ENCODE data around the gene FOXD4L1. TPM values are rescaled to one million over a fixed set of nuclear protein-coding genes. Genes with fewer than 3 reads are reported as not detected.
"Not testable (repeated sequence)": the region's sequence is repeated elsewhere in the genome, so short reads cannot be mapped to it uniquely, and the experiment has no call there.

The FOXD4L1 gene
- polyA plus RNA-seq (2013, experiment 1 of 2; ENCODE audit: insufficient read length): 0.06 TPM
- polyA plus RNA-seq (2013, experiment 2 of 2; ENCODE audit: insufficient read length): 0.11 TPM

- not testable (repeated sequence) for DNase-seq
Measured at GRCh38 chr2:113498365-113498764, at the start of gene FOXD4L1. Gene FOXD4L1 (plus strand): TSS chr2:113498665. CDS start chr2:113499257, 592 bp downstream.

DNA sequence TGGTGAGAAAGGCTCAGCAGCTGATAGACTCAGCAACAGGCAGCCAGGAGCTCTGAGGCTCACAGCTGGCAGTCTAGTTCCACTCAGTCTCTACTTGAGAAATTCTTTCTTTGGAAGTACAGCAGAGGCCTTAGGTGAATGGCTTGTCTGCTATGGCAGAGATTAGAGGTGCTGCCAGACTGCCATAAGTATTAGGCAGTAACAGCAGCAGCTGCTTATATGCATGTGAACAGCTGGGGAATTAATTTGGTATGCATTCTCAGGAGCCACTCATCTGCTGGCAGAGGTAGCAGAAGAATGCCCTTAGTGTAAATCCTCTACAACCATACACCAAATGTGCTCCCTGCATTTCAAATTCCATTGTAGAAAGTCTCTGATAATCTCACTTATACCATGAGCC lies 32.7 kb upstream of the FOXD4L1 start:
- DNase-seq: not testable (repeated sequence)

- not testable (repeated sequence) for DNase-seq
Measured at GRCh38 chr2:113476688-113477368, 21.6 kb upstream of the FOXD4L1 start.

DNA sequence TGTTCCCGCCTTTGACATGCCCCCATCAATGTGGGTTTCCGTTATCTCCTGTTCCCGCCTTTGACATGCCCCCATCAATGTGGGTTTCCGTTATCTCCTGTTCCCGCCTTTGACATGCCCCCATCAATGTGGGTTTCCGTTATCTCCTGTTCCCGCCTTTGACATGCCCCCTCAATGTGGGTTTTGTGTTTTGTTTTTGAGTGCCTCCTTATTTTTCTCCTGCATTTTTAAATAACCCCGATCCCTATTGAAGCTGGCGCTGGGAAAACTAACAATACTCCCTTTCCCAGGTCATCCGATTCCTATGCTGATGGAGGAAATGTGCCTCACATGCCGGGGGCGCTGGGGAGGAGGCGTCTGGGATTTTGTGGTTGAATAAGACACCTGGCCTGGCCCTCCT lies 1.9 kb upstream of the FOXD4L1 start:
- not testable (repeated sequence) for DNase-seq

DNA sequence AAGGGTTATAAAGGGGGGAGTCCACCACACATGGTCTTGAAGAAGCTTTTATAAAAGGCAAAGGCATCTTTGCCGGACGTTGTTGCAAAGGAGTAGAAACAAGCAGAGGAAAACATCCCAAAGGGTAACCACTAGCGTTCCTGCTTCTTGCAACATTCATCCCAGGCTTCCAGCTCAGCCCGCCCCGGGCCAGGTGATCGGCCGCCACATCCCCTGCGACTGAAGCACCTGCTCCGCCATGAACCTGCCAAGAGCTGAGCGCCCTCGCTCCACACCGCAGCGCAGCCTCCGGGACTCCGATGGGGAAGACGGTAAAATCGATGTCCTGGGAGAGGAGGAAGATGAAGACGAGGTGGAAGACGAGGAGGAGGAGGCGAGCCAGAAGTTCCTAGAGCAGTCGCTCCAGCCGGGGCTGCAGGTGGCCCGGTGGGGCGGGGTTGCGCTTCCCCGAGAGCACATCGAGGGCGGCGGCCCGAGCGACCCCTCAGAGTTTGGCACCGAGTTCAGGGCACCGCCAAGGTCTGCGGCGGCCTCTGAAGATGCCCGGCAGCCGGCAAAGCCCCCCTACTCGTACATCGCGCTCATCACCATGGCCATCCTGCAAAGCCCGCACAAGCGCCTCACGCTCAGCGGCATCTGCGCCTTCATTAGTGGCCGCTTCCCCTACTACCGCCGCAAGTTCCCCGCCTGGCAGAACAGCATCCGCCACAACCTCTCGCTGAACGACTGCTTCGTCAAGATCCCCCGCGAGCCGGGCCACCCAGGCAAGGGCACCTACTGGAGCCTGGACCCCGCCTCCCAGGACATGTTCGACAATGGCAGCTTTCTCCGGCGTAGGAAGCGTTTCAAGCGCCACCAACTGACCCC lies 787 bp downstream of the FOXD4L1 start:
- DNase-seq: not testable (repeated sequence)

DNA sequence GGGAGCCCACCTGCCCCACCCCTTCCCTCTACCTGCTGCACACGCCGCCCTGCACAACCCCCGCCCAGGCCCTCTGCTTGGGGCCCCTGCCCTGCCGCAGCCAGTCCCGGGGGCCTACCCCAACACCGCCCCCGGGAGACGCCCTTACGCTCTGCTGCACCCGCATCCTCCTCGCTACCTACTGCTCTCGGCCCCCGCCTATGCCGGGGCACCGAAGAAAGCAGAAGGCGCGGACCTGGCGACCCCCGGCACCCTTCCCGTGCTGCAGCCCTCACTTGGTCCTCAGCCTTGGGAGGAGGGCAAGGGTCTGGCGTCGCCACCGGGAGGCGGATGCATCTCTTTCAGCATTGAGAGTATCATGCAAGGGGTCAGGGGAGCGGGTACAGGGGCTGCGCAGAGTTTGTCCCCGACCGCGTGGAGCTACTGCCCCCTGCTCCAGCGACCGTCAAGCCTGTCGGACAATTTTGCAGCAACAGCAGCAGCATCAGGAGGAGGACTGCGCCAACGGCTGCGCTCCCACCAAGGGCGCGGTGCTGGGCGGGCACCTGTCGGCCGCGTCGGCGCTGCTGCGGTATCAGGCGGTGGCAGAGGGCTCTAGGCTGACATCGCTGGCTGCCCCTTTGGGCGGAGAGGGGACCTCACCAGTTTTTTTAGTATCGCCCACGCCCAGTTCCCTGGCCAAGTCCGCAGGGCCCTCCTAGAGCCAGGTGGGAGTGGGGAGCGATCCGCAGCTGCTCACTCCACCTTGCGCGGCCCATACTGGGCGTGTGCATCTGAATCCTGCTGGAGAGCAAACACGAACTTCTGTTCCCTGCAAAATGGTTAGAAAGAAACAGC lies 1.6 kb downstream of the FOXD4L1 start:
- DNase-seq: not testable (repeated sequence)

GRCh38 chr2:113500723-113501038 lies 2.2 kb downstream of the FOXD4L1 start:
- DNase-seq: not testable (repeated sequence)

DNA sequence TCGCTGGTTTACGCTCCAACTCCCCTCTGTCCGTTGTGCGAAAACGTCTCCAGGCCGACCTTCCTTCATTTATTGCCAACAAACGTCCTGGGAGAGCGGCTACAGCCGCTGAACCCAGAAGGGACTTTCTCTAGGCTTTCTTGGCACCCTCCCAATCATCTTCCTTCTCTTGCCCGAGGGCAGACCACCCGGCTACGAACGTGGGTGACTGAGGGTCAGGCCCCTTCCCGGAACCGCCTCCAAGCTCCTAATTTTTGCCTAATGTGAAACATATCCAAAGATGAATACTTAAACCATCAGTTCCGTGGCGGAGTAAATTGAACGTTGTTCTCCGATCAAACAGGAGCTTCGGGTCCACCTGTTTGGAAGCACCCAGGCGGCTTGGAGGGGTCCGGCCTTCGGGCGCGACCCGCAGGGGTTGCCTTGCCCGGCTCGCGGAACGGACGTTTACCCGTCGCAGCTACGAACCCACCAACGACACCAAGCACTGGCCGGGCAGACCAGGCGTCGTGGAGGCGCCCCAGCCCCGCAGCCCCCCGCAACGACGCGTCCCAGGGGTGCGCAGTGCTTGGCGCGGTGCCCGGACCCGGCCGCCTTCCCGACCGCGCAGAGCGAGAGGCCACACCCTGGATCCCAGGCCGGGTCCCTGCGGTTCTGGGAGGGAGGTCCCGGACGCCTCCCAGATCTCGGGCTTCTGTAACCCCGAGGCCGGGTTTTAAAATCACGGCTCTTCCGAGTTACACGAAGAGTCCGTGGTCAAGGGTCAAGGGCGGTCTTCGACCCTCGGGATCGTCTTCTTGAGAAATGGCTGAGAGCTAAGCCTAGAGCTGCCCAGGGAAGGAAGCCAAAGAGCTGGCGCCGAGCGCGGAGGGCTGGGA lies 4.0 kb downstream of the FOXD4L1 start:
- not testable (repeated sequence) for DNase-seq

- DNase-seq: not testable (repeated sequence)
Measured at GRCh38 chr2:113503094-113504042, 4.9 kb downstream of the FOXD4L1 start.

DNA sequence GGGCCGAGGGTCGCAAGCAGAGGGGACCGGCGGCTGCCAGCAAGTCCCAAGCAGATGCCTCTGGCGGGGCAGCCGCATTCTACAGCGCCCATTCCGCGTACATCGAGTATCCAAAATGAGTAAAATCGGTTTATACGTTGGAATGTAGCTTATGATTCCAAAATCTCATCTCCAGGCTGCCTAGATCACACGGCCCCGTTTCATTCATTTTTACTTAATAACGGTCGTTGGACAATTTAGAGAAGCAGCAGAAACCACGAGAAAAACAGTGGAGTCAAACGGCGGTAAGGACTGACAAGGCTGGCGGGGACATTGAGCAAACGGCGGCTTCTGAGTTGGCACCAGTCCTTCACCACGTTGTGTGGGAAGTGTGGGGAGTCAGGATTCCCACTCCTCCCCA lies 5.6 kb downstream of the FOXD4L1 start:
- DNase-seq: not testable (repeated sequence)

DNA sequence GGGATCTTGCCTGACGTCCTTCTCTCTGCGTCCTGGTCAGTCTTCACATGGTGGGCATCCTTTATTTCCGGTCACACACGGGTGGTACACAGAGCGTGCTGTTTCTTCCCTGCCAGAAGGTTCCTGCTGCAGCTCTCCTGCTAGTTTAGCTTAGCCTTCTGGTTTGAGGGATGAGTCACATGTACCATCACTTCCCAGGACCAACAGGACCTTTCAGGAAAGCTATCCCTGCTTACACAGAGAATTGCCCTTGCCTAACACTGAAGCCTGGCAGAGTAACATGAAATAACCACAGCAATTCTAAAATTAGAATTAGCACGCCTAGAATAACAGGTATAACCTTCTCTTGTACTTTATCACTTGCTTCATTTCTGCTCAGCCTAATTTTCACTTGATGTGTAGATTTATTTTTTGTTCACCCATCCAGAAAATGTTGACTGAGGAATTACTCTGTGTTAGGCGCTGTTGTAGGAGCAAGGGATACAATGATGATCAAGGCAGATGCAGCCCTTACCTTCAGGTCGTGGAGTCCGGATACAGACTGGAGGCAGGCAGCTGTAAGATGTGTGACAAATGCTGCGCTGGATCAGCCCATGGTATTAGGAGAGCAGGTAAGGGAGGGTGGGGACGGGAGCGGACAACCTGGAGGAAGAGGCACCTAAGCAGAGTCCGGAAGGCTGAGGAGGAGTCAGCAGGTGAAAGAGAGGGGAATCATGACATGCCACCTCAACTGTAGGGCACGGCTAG lies 9.1 kb downstream of the FOXD4L1 start:
- not testable (repeated sequence) for DNase-seq

- not testable (repeated sequence) for DNase-seq
Measured at GRCh38 chr2:113508187-113508586, 9.7 kb downstream of the FOXD4L1 start.

DNA sequence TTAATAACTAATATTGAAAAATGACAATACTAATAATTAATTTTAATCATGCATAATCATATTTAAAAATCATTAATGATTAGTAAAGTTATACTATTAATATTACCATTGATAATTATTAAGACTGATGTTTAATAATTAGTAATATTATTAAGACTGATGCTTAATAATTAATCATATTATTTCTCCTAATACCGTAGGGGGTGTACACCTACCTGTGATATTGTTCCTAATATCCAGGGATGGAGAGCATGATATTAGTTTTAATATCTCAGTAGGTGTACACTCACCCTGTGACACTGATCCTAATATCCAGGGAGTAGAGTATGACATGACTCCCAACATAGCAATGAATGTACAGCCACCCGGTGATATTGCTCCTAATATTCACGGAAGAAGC lies 12.4 kb downstream of the FOXD4L1 start:
- DNase-seq: not testable (repeated sequence)

DNA sequence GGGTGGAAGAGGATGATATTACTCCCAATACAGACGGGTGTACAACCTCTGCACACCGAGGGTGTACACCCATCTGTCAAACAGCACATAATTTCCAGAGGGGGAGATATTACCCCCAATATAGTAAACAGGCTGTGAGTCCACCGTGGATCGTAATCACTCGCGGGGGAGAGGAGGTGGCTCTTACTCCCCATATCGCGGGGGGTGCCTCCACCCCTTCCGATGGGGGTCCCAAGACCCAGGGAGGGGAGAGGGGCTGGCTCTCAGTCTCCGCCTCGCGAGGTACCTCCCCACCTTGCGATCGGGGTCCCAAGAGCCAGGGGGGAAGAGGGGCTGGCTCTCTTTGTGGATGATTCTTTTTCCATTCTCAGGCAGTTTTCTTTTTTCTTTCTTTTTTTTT lies 13.4 kb downstream of the FOXD4L1 start:
- DNase-seq: not testable (repeated sequence)

- not testable (repeated sequence) for DNase-seq
Measured at GRCh38 chr2:113515457-113515856, 17.0 kb downstream of the FOXD4L1 start.

DNA sequence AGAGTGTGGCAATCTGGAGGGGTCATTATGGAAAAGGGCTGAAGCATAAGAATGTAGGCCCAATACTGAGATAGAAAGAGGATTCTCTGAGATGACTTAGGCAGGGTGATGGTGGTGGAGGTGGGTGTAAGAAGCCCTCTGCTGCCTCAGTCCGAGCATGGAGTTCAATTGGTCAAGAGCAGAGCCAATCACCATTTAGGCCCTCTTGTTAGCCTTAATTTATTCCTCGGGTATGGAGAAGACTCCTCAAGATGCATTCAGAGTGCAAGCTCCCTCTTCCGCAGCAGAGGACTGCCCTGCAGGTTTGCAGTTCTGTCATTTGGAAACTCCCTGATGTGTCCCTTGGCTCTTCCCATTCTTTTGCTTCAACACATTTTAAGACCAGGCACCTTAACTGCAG lies 17.5 kb downstream of the FOXD4L1 start:
- not testable (repeated sequence) for DNase-seq

GRCh38 chr2:113517025-113517424 lies 18.6 kb downstream of the FOXD4L1 start:
- not testable (repeated sequence) for DNase-seq

DNA sequence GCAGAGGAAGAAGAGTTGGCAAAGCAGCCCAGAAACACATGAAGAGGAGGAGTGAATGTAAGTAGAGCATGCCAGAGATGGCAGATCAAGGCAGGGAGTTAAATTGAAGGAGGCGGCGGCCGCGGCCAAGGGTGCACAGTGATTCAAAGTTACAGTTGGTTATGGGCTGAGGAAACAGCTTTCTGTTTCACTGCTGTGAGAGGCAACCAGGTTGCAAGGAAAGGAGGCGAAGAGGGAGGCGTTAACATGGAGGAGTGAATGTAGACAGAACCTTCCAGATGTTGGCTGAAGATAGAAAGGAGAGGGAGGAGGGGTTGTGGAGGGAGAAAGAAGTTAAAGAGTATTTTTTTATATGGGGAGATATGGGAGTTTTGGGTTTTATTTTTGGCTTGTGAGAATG lies 22.4 kb downstream of the FOXD4L1 start:
- not testable (repeated sequence) for DNase-seq

GRCh38 chr2:113521492-113521891 lies 23.0 kb downstream of the FOXD4L1 start:
- DNase-seq: not testable (repeated sequence)

- not testable (repeated sequence) for DNase-seq
Measured at GRCh38 chr2:113524986-113525385, 26.5 kb downstream of the FOXD4L1 start.
